G401.6 (cell line): ENCODE data around the gene CHRNA7.
"Not testable (repeated sequence)": the region's sequence is repeated elsewhere in the genome, so short reads cannot be mapped to it uniquely, and the experiment has no call there.

Experiments used
- FAIRE-seq: peaks from 2 replicates; lab custom pipeline; 2012; peaks lifted over from hg19 to GRCh38; lab: Jason Lieb, UNC

CHRNA7 gene

DNA sequence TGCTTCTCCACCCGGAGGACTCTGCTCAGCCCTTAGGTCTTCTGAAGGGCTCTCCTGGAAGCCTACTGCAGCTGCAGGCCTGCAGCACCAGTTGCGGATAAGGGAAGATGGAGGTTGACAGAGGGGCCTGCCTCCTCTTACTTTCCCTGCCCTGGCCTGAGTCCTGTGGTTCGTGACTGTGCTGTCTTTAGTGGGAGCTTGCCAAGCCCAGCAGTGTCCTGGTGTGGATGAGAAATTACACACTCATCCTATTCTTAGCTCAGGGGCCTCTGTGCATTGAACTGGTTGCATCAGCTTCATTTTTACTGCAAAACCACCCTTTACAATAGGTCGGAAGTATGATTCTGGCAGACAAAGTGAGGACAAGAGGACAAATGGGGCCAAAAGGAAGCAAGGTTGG, 163.5 kb downstream of the CHRNA7 start:
- not testable (repeated sequence) for FAIRE-seq

DNA sequence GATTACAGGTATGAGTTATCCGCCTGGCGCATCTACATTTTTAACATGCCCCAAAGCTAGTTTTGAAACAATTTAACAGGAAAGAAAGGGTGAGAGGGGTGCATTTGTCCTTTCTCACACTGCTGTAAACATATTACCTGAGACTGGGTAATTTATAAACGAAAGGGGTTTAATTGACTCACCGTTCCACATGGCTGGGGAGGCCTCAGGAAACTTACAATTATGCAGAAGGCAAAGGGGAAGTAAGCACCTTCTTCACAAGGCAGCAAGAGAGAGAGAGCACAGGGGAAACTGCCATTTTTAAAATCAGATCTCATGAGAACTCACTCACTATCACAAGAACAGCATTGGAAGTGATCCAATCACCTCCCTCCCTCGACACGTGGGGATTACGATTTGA, 165.9 kb downstream of the CHRNA7 start:
- FAIRE-seq: not testable (repeated sequence)

DNA sequence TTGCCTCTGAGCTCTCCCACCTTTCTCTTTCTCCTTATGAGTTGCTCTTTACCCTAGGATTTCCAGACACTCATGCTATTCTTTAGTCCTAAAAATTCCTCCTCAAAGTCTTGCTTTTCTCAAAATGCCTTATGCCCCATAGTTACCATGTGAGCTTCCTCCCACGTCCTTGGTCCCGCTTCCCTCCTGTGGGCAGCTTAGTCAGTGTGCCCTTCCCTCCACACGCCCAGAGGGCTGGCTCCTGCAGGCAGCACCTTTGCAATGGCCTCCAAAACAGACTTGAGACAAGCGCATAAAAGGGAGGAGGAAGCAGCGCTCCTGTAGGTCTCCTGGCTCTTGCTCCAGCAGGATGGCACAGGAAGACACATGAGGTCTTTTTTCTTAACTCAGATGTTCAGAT, 168.6 kb downstream of the CHRNA7 start:
- not testable (repeated sequence) for FAIRE-seq

DNA sequence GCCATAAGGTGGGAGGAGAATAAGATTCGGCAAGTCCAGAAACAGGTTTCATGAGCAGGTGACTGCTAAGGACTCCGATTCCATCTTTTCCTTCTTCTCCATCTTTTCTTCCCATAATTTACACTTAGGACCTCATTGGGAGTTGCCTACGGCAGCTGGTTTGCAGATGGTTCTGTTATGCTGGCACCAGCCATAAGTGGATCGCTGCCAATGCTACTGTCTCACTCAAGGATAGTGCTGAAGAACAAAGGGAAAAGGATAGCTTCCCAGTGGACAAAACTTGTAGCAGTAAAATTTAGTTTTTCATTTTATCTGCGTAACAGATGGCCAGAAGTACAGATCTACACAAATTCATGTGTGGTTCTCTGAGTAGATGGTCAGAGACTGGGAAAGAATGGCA, 178.8 kb downstream of the CHRNA7 start:
- FAIRE-seq: not testable (repeated sequence)

DNA sequence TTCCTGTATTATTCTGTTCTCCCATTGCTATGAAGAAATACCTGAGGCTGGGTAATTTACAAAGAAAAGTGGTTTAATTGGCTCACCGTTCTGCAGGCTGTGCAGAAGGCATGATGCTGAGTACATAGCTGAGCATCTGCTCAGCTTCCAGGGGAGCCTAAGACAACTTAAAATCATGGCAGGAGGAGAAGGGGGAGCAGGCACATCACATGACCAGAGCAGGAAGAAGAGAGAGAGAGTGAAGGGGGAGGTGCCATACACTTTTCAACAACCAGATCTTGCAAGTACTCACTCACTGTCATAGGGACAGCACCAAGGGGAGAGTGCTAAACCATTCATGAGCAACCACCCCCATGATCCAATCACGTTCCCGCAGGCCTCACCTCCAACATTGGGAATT, 188.4 kb downstream of the CHRNA7 start:
- FAIRE-seq: no peak
